HEK293 (cell line): ENCODE data around the gene TMEM236.

Experiments
- CTCF ChIA-PET: fragments of 350-600 bp; formaldehyde crosslinking; extraction: SDS; loops from one replicate; lab custom pipeline; 2021; ENCODE audit warnings: antibody characterized with exemption; lab: Yijun Ruan, JAX
- POLR2A ChIA-PET: fragments of 300-600 bp; formaldehyde crosslinking; extraction: SDS; loops from one replicate; lab custom pipeline; 2020; ENCODE audit warnings: antibody characterized with exemption, inconsistent platforms; lab: Yijun Ruan, JAX
- H3K27ac ChIP-seq: fragments of 200-500 bp; sonication (Bioruptor generic); 2 replicates; pipeline ENCODE4 v1.5.1; 2014; ENCODE audit warnings: low read depth, low read length, control low read depth, inconsistent platforms; ENCODE audit errors: extremely low read depth
- H3K36me3 ChIP-seq, 2 experiments: fragments of 200-500 bp in 1 of 2; sonication (Bioruptor generic) in 1 of 2; 1 replicate in 1 of 2; 2 replicates in 1 of 2; pipeline ENCODE4 v1.5.1; 2014 to 2017; ENCODE audit warnings: inconsistent platforms in 2 of 2, low read length in 2 of 2; ENCODE audit not compliant: control insufficient read depth in 2 of 2, insufficient read depth in 1 of 2
- H3K4me1 ChIP-seq: fragments of 200-500 bp; sonication (Bioruptor generic); 2 replicates; pipeline ENCODE4 v1.5.1; 2014; ENCODE audit warnings: mild to moderate bottlenecking, low read length, inconsistent platforms; ENCODE audit not compliant: control insufficient read depth, insufficient read depth
- H3K4me3 ChIP-seq: 2 replicates; pipeline ENCODE4 v1.5.1; 2011; ENCODE audit warnings: low read depth, mild to moderate bottlenecking, control low read depth, low read length, moderate library complexity
- H3K9me3 ChIP-seq: fragments of 200-500 bp; sonication (Bioruptor generic); 2 replicates; pipeline ENCODE4 v1.5.1; 2014; ENCODE audit warnings: low read depth, low read length, inconsistent platforms; ENCODE audit not compliant: control insufficient read depth, insufficient read depth
- BCL11A ChIP-seq: fragments of 450-650 bp; formaldehyde crosslinking; IDR thresholded peaks from 2 replicates; pipeline ENCODE4 v1.5.1; 2016; ENCODE audit warnings: low read depth, missing biosample characterization, missing genetic modification characterization
- EGR2 ChIP-seq: fragments of 450-650 bp; formaldehyde crosslinking; IDR thresholded peaks from 2 replicates; pipeline ENCODE4 v1.5.1; 2016; ENCODE audit warnings: low read depth, missing biosample characterization, missing genetic modification characterization
- GFI1B ChIP-seq: fragments of 450-650 bp; formaldehyde crosslinking; IDR thresholded peaks from 2 replicates; pipeline ENCODE4 v1.5.1; 2016; ENCODE audit warnings: missing biosample characterization, missing genetic modification characterization
- GLI2 ChIP-seq: fragments of 450-650 bp; formaldehyde crosslinking; IDR thresholded peaks from 2 replicates; pipeline ENCODE4; 2017; ENCODE audit warnings: missing biosample characterization, missing genetic modification characterization, low read depth, borderline replicate concordance
- MEIS1 ChIP-seq: sonication (generic); formaldehyde crosslinking; IDR thresholded peaks from 2 replicates; pipeline ENCODE4 v1.8.1; 2022; ENCODE audit warnings: missing genetic modification reagents, mild to moderate bottlenecking, borderline replicate concordance
- MYNN ChIP-seq: fragments of 450-650 bp; formaldehyde crosslinking; IDR thresholded peaks from 2 replicates; pipeline ENCODE4 v1.5.1; 2016; ENCODE audit warnings: missing biosample characterization, missing genetic modification characterization, borderline replicate concordance
- TRIM28 ChIP-seq: IDR thresholded peaks from 2 replicates; pipeline ENCODE4 v1.6.1; 2011; ENCODE audit warnings: low read length, control low read depth, borderline replicate concordance
- ZNF157 ChIP-seq: fragments of 450-650 bp; formaldehyde crosslinking; IDR thresholded peaks from 2 replicates; pipeline ENCODE4 v1.5.1; 2016; ENCODE audit warnings: missing biosample characterization, missing genetic modification characterization
- ZNF239 ChIP-seq: fragments of 450-650 bp; formaldehyde crosslinking; IDR thresholded peaks from 2 replicates; pipeline ENCODE4 v1.5.1; 2016; ENCODE audit warnings: missing biosample characterization, missing genetic modification characterization
- ZNF274 ChIP-seq, 2 experiments: fragments of 200-500 bp in 1 of 2; fragments of 450-650 bp in 1 of 2; sonication (Bioruptor generic) in 1 of 2; formaldehyde crosslinking in 1 of 2; IDR thresholded peaks; 2 replicates each; pipeline versions ENCODE4 v1.5.1 to v1.6.1; 2014 to 2016; ENCODE audit warnings: borderline replicate concordance in 1 of 2, inconsistent platforms in 1 of 2, low read length in 1 of 2, missing biosample characterization in 1 of 2, missing genetic modification characterization in 1 of 2
- ZNF341 ChIP-seq: fragments of 450-650 bp; formaldehyde crosslinking; IDR thresholded peaks from 2 replicates; pipeline ENCODE4; 2016; ENCODE audit warnings: low read depth, missing biosample characterization, missing genetic modification characterization
- ZNF350 ChIP-seq: fragments of 450-650 bp; formaldehyde crosslinking; IDR thresholded peaks from 2 replicates; pipeline ENCODE4 v1.5.0; 2017; ENCODE audit warnings: missing biosample characterization, mild to moderate bottlenecking, missing genetic modification characterization
- ZNF391 ChIP-seq: fragments of 450-650 bp; formaldehyde crosslinking; IDR thresholded peaks from 2 replicates; pipeline ENCODE4 v1.5.1; 2016; ENCODE audit warnings: low read depth, missing biosample characterization, missing genetic modification characterization, borderline replicate concordance
- ZNF394 ChIP-seq: fragments of 450-650 bp; formaldehyde crosslinking; IDR thresholded peaks from 2 replicates; pipeline ENCODE4 v1.5.1; 2016; ENCODE audit warnings: missing biosample characterization, missing genetic modification characterization, mild to moderate bottlenecking, moderate library complexity, borderline replicate concordance
- ZNF433 ChIP-seq: fragments of 450-650 bp; formaldehyde crosslinking; IDR thresholded peaks from 2 replicates; pipeline ENCODE4 v1.5.1; 2016; ENCODE audit warnings: missing biosample characterization, missing genetic modification characterization, low read depth
- ZNF560 ChIP-seq: fragments of 450-650 bp; formaldehyde crosslinking; IDR thresholded peaks from 2 replicates; pipeline ENCODE4 v1.5.1; 2017; ENCODE audit warnings: missing biosample characterization, missing genetic modification characterization, borderline replicate concordance
- ZNF639 ChIP-seq: fragments of 450-650 bp; formaldehyde crosslinking; IDR thresholded peaks from 2 replicates; pipeline ENCODE4 v1.5.1; 2016; ENCODE audit warnings: missing biosample characterization, missing genetic modification characterization
- ZNF707 ChIP-seq: fragments of 450-650 bp; formaldehyde crosslinking; IDR thresholded peaks from 2 replicates; pipeline ENCODE4 v1.5.1; 2016; ENCODE audit warnings: missing biosample characterization, missing genetic modification characterization
- ZNF777 ChIP-seq: fragments of 450-650 bp; formaldehyde crosslinking; IDR thresholded peaks from 2 replicates; pipeline ENCODE4 v1.5.1; 2017; ENCODE audit warnings: missing biosample characterization, missing genetic modification characterization, borderline replicate concordance

TMEM236 gene

DNA sequence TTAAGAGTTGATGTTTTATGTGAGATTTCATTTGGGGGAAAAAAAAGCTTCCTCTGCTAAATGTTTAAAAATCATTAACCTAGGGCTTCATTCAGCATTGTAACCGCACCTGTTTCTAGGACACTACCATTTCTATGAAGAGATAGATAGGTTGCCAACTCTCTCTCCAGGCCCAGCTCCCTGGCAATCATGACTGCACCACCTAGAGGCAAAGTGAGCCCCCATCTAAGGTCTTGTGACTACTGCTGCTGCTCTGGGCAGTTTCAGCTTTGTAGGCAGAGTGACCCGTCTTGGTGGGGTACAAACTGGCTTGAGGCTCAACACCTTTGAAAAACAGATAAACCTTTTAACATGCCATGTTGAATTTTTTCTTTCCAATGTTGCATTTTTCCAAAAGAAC lies 29.9 kb downstream of the TMEM236 start:
- H3K4me3 ChIP-seq = no peak overlapping the region
- TF ChIP-seq ZNF707 (tag by site-specific recombination) (no peak), MEIS1 (no peak), ZNF639 (tag by site-specific recombination) (no peak), ZNF560 (tag by site-specific recombination) (no peak)
- no peaks in the 10 kb centered on the region for H3K9me3 ChIP-seq
- no peak overlapping the region for H3K27ac ChIP-seq
- H3K36me3 ChIP-seq = no peaks in the 10 kb centered on the region
- no peaks in the 10 kb centered on the region for H3K4me1 ChIP-seq
- ChIA-PET CTCF (interaction anchor here (0.8 to 1.1 kb wide), 2 partner anchors 45 to 66 kb away, joined by 3 read pairs; no protein-coding TSS in a partner anchor), POLR2A (no interaction called here)

DNA sequence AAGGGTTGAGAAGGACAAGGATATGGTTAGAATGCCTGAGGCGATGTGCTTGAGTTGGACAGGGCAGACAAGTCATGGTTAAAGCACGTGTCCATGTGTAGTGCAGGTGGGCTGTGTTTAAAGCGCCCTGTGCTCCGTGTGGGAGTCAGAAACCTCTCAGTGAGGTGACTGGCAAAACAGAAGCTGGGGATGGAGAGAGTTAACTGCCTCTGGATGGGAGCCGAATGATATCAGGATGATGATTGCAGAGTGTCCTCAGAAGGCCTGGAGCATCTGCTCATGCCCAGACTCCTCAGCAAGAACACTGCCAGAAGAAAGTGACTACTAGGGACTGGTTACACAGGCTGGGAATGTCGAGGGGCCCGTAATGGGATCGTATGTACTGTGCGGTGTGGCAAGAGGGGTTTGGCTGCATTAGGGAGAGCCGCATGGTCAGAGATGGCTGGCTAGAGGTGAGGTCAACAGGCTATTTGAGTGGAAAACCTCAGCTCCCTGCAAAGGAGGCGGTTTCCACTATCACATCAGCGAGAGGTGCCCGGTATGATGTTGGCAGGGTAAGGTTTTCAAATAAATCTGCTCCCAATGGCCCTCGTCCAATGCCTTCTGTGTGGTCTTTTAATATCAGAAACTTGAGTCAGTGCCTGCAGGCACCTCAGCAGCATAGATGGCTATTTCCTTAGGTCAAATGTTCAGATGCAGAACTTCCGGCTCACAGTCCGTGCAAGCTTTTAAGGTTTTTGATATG lies 31.1 kb downstream of the TMEM236 start:
- ChIA-PET POLR2A (no interaction called here), CTCF (interaction anchor here (0.6 kb wide), 1 partner anchor 80 kb away, joined by 3 read pairs; no protein-coding TSS in a partner anchor)
- H3K36me3 ChIP-seq = no peaks in the 10 kb centered on the region
- no peak overlapping the region for H3K4me3 ChIP-seq
- H3K4me1 ChIP-seq = no peaks in the 10 kb centered on the region
- TF ChIP-seq ZNF274 (IDR thresholded peaks at IDR 0.05; ENCODE audit: low read length) (no peak), ZNF274 (tag by site-specific recombination; IDR thresholded peaks at IDR 0.05; ENCODE audit: borderline replicate concordance) (no peak), BCL11A (no peak), MYNN (no peak), GFI1B (tag by site-specific recombination) (no peak), EGR2 (no peak), ZNF391 (no peak)
- H3K27ac ChIP-seq = no peak overlapping the region
- H3K9me3 ChIP-seq = no peaks in the 10 kb centered on the region

GRCh38 chr10:17783751-17784150 lies 31.8 kb downstream of the TMEM236 start:
- Histone ChIP-seq H3K4me3 (no peak overlapping the region), H3K36me3 (no peaks in the 10 kb centered on the region), H3K4me1 (no peaks in the 10 kb centered on the region), H3K9me3 (no peaks in the 10 kb centered on the region), H3K27ac (no peak overlapping the region)
- POLR2A ChIA-PET = interaction anchor here (0.5 kb wide), 1 partner anchor 168 kb away, joined by 3 read pairs; no protein-coding TSS in a partner anchor
- CTCF ChIA-PET = no interaction called here
- no peak for TF ChIP-seq ZNF157 (tag by site-specific recombination)
- TF ChIP-seq ZNF777 (tag by site-specific recombination) = no peak
- no peak for TF ChIP-seq ZNF394
- no peak for TF ChIP-seq GLI2 (tag by site-specific recombination)
- TF ChIP-seq TRIM28 = no peak
- TF ChIP-seq ZNF433 (tag by site-specific recombination) = no peak
- TF ChIP-seq ZNF350 (tag by site-specific recombination) = no peak
- no peak for TF ChIP-seq ZNF239 (tag by site-specific recombination)
- TF ChIP-seq ZNF341 (tag by site-specific recombination) = no peak
- TF ChIP-seq, all 188 proteins: peak for 0
